ENCODE data around the gene DSPP.

- no peak for TF ChIP-seq ZNF16 (tag by site-specific recombination; IDR thresholded peaks at IDR 0.05; ENCODE audit: low read depth)
- TF ChIP-seq ZNF404 (tag by site-specific recombination; IDR thresholded peaks at IDR 0.05): no peak
- TF ChIP-seq, protein P1, sequence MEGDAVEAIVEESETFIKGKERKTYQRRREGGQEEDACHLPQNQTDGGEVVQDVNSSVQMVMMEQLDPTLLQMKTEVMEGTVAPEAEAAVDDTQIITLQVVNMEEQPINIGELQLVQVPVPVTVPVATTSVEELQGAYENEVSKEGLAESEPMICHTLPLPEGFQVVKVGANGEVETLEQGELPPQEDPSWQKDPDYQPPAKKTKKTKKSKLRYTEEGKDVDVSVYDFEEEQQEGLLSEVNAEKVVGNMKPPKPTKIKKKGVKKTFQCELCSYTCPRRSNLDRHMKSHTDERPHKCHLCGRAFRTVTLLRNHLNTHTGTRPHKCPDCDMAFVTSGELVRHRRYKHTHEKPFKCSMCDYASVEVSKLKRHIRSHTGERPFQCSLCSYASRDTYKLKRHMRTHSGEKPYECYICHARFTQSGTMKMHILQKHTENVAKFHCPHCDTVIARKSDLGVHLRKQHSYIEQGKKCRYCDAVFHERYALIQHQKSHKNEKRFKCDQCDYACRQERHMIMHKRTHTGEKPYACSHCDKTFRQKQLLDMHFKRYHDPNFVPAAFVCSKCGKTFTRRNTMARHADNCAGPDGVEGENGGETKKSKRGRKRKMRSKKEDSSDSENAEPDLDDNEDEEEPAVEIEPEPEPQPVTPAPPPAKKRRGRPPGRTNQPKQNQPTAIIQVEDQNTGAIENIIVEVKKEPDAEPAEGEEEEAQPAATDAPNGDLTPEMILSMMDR (tag by site-specific recombination; IDR thresholded peaks at IDR 0.05): no peak
These were observed 47.5 kb upstream of the DSPP start for GRCh38 chr4:87560802-87561201.
